Spinal cord (tissue), 10 donors: ENCODE data around the gene LRWD1. TPM values are rescaled to one million over a fixed set of nuclear protein-coding genes. Genes with fewer than 3 reads are reported as not detected.
"Not testable (repeated sequence)": the region's sequence is repeated elsewhere in the genome, so short reads cannot be mapped to it uniquely, and the experiment has no call there.

Source experiments
- DNase-seq, 6 donors: peaks; one replicate each; pipeline versions ENCODE4 v3.0.0 to v3.0.0-alpha.2; 2013 to 2015; ENCODE audit warnings: low spot score in 6 of 6, low read depth in 4 of 6
- H3K27ac ChIP-seq: one replicate; pipeline ENCODE4 v1.5.1; 2013; ENCODE audit warnings: low read depth, low read length, control low read depth
- H3K27me3 ChIP-seq: one replicate; pipeline ENCODE4 v1.6.1; 2013; ENCODE audit warnings: low read length; ENCODE audit not compliant: control insufficient read depth, insufficient read depth
- H3K36me3 ChIP-seq: one replicate; pipeline ENCODE4 v1.6.1; 2013; ENCODE audit warnings: low read length; ENCODE audit not compliant: control insufficient read depth, insufficient read depth
- H3K4me1 ChIP-seq: one replicate; pipeline ENCODE4 v1.6.1; 2013; ENCODE audit warnings: low read length; ENCODE audit not compliant: control insufficient read depth, insufficient read depth
- H3K4me3 ChIP-seq: one replicate; pipeline ENCODE4 v1.5.1; 2013; ENCODE audit warnings: low read depth, low read length, control low read depth
- H3K9me3 ChIP-seq: one replicate; pipeline ENCODE4 v1.6.1; 2013; ENCODE audit warnings: low read length; ENCODE audit not compliant: control insufficient read depth, insufficient read depth
- WGBS: methylation state at CpG from one replicate; pipeline ENCODE4 v1.1.5; 2013; ENCODE audit warnings: missing lambda C conversion rate; ENCODE audit not compliant: insufficient coverage; 5-methylcytosine and 5-hydroxymethylcytosine counted together
- polyA plus RNA-seq, 2 donors: library from polyadenylated mRNA; unstranded; fragments of 120-200 nt; gene quantifications; one replicate each; pipeline ENCODE4 v1.2.1, GENCODE V29; 2013; ENCODE audit not compliant: insufficient read length in 2 of 2
- total RNA-seq, 2 donors: library from RNA; depleted of rRNA in 1 of 2; stranded (reverse); fragments of 120-200 nt in 1 of 2; fragments of >200 nt in 1 of 2; gene quantifications; one replicate each; pipeline versions ENCODE4 v1.2.3 to v1.2.4, GENCODE V29; 2013 to 2014
- donor health status: healthy.

Gene LRWD1
- total and polyA plus RNA-seq, 4 donors, result 20.9 to 48.6 (median 33.3) TPM

- DNase-seq, H3K27me3 ChIP-seq, H3K9me3 ChIP-seq, H3K4me3 ChIP-seq, H3K27ac ChIP-seq: not testable (repeated sequence)
- peaks cover 30% of the 10 kb centered on the region for H3K4me1 ChIP-seq
- H3K36me3 ChIP-seq, result peaks cover 44% of the 10 kb centered on the region
- WGBS, result 17% methylated on average over 2 of the region's 19 CpGs
Observed at GRCh38 chr7:102474736-102475435, 10.1 kb downstream of the LRWD1 start.

- H3K9me3 ChIP-seq, H3K27me3 ChIP-seq, H3K27ac ChIP-seq, H3K36me3 ChIP-seq: not testable (repeated sequence)
- 0% methylated on average over 19 of the region's 72 CpGs for WGBS
- peak in 4 of 6 donors; percentile 67 to 96 (median 84) for DNase-seq
- peak within 1 kb of the TSS; percentile 45 for H3K4me3 ChIP-seq
- peaks cover 12% of the 10 kb centered on the region for H3K4me1 ChIP-seq
Observed at GRCh38 chr7:102478314-102479208, 13.8 kb downstream of the LRWD1 start, which contains the start of gene POLR2J. POLR2J (minus strand) TSS chr7:102478922; CDS start chr7:102478860, 62 bp downstream.

DNA sequence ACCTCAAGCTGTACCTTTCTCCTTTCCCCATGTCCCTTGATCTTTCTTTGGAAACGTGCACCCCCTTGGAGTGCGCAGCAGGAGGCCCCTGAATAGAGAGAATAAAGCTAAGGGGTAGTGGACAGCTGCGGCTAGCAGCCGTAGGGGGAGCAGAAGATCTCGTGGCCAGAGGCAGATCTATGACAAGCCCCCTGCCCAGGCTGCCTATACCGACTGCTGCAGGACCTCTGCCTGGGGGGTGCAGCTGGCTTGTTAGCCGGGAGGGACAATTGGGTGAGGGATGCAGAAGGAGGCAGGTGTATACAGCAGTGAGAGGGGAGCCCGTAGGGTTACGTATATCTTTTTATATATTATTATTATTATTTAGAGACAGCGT is 14.4 kb downstream of the LRWD1 start:
- not testable (repeated sequence) for H3K27ac ChIP-seq, H3K4me3 ChIP-seq, DNase-seq, H3K9me3 ChIP-seq, H3K4me1 ChIP-seq, H3K27me3 ChIP-seq, H3K36me3 ChIP-seq
- no CpG with 5 or more reads among the region's 10 CpGs for WGBS

DNA sequence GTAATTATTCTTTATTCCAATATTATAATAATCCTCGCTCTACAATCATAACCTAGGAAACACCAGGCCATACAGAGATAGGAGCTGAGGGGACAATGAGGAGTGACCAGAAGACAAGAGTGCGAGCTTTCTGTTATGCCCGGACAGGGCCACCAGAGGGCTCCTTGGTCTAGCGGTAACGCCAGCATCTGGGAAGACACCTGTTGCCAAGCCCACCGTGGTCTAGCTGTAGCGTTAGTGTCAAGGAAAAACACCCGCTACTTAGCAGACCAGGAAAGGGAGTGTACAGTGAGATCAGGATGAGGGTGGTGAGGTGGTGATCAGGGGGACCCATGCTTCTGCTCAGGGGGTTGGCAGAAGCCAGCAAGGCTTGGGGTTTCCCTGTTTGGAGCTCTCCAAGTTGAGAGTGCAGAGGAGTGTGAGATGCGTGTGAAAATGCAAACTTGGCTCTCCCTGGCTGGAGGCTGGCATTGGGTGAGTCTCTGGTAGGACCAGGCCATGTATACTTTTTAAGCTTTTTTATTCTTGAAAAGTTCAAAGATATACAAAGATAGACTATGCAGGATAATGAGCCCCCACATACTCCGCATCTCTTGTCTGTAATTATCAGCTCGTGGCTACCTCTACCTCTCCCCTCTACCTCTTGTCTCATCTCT is 15.3 kb downstream of the LRWD1 start:
- not testable (repeated sequence) for DNase-seq, H3K27ac ChIP-seq, H3K36me3 ChIP-seq, H3K4me3 ChIP-seq, H3K27me3 ChIP-seq, H3K4me1 ChIP-seq, H3K9me3 ChIP-seq
- no CpG with 5 or more reads among the region's 11 CpGs for WGBS

DNA sequence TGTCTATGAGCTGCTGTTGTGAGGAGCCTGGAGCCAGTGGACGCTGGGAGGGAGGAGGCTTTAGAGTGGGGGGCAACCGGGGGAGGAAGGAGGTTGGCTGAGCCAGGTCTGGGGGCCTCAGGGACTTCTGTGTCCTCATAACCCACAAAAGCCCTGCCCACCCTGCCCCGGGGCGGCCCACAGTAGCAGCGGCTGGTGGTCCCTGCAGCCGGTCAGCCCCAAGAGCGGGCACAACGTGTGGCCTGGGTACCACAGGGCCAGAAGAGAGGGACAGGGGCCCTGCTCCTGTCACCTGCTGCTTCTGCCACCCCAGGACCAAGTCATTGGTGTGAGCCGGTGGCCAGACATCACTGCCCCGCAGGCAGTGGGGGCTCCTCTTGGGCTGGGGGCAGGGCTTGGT is 17.2 kb downstream of the LRWD1 start:
- DNase-seq, H3K36me3 ChIP-seq, H3K4me1 ChIP-seq, H3K4me3 ChIP-seq, H3K27me3 ChIP-seq, H3K27ac ChIP-seq, H3K9me3 ChIP-seq: not testable (repeated sequence)
- no CpG with 5 or more reads among the region's 10 CpGs for WGBS

DNA sequence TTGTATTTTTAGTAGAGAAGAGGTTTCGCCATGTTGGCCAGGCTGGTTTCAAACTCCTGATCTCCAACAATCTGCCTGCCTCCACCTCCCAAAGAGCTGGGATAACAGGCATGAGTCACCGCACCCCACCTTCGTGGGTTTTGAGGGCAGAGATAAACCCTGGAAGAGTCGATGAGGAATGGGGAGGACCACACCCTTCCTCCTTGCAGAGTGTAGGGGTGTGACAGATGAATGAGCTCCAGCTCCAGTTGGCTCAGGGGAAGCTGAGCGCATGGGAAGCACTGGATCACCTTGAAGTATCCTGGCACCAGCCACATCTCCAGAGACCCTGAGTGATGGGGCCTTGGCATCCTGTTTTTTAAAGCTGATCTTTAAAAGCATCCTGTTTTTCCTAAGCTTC is 19.5 kb downstream of the LRWD1 start:
- not testable (repeated sequence) for DNase-seq, H3K4me3 ChIP-seq, H3K27me3 ChIP-seq, H3K4me1 ChIP-seq, H3K36me3 ChIP-seq, H3K9me3 ChIP-seq, H3K27ac ChIP-seq
- WGBS, result no CpG with 5 or more reads among the region's 5 CpGs

GRCh38 chr7:102490529-102491075 is 25.8 kb downstream of the LRWD1 start:
- not testable (repeated sequence) for DNase-seq, H3K4me3 ChIP-seq, H3K4me1 ChIP-seq, H3K9me3 ChIP-seq, H3K36me3 ChIP-seq, H3K27ac ChIP-seq, H3K27me3 ChIP-seq
- no CpG with 5 or more reads among the region's 12 CpGs for WGBS

DNA sequence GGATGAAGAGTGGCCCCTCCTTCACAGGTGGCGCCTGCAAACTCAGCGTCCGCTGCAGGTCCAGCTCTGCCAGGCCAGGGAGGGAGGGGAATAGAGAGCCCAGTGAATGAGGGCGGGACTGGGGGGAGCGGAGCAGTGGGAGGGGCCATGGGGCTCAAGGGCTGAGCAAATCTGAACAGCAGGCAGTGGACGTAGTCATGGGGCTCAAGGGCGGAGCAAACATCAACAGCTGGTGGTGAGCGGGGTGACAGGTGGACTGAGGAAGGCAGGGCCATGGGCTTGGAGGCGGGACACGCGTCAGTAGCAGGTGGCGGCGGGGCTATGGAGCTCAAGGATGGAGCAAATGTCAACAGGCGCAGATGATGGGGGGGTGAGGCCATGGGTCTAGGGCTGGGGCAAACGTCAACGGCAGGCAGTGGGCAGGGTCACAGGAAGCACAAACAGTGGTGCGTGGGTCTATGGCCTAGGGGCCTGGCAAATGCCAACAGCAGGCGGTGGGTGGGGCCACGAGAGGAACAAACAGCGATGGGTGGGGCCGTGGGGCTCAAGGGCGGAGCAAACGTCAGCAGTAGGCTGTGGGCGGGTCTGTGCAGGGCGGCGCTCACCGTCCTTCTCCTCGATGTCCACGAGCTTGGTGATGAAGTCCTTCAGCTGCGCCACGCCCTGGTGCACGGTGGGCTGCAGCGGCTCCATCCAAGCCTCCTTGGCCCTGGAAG is 28.6 kb downstream of the LRWD1 start:
- not testable (repeated sequence) for H3K36me3 ChIP-seq, H3K4me3 ChIP-seq, H3K4me1 ChIP-seq, H3K9me3 ChIP-seq, H3K27ac ChIP-seq, H3K27me3 ChIP-seq, DNase-seq
- no CpG with 5 or more reads among the region's 33 CpGs for WGBS

- no CpG with 5 or more reads among the region's 15 CpGs for WGBS
- H3K36me3 ChIP-seq, DNase-seq: not testable (repeated sequence)
Observed at GRCh38 chr7:102494026-102494425, 29.2 kb downstream of the LRWD1 start.

More at GRCh38 chr7:102494026-102494425, 29.2 kb downstream of the LRWD1 start:
- H3K4me3 ChIP-seq, H3K27ac ChIP-seq, H3K9me3 ChIP-seq, H3K27me3 ChIP-seq, H3K4me1 ChIP-seq: not testable (repeated sequence)
